T-helper 22 cell (primary cell): ENCODE results near the gene FYCO1.
A peak's percentile ranks its signal among the peaks of the same experiment; 100 is the strongest.
"Not testable (repeated sequence)": the region's sequence is repeated elsewhere in the genome, so short reads cannot be mapped to it uniquely, and the experiment has no call there.

ENCODE experiments used
- DNase-seq: peaks from one replicate; pipeline ENCODE4 v3.0.0-alpha.2; 2020; ENCODE audit warnings: low read depth

Gene FYCO1

DNA sequence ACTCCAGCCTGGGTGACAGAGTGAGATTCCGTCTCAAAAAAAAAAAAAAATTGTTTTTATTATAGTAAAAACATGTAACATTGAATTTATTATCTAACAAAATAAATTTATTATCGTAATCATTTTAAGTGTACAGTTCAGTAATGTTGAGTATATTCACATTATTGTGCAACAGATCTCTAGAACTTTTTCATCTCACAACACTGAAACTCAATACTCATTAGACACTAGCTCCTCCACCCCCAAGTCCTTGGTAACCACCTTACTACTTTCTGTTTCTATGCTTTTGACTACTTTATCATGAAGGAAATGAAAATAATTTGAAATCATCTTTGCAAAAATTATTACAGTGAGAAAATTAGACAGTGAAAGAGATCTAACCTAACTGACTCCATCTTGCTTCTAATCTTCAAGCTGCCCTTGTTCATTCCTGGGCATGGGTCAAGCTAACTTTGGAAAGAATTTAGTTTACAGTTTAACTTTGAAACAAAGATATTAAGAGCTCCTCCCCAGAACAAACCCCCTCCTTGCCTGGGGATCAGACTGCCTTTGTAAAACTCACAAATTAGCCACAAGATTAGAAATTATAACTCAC lies 15.0 kb upstream of the FYCO1 start:
- no peak for DNase-seq

GRCh38 chr3:46008058-46008457 lies 12.4 kb upstream of the FYCO1 start:
- no peak for DNase-seq

- DNase-seq = no peak
These were observed 11.7 kb upstream of the FYCO1 start for GRCh38 chr3:46007280-46007679.

- DNase-seq = no peak
These were observed 10.8 kb upstream of the FYCO1 start for GRCh38 chr3:46006238-46007032.

GRCh38 chr3:46003706-46004105 lies 8.1 kb upstream of the FYCO1 start:
- not testable (repeated sequence) for DNase-seq

DNA sequence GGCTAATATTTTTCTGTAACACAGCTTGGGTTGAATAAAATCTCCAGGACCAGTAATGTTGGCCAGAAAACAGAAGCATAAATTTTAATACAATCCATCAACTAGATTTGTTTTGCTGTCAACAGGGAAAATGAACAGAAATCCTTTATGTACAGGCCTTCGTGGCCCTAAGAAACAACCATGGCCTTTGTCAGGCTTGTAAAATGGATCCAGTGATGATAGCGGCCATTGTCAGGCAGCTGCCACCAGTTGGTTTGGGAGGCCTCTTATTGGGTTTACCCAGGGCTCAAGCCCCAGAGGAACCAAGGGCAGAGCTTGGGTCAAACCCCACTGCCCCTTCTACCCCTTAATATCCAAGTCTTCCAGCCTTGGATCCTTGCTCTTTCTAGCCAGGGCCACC lies 5.6 kb upstream of the FYCO1 start:
- no peak for DNase-seq

GRCh38 chr3:45997942-45998341 lies 2.3 kb upstream of the FYCO1 start:
- DNase-seq = no peak

GRCh38 chr3:45997499-45997898 lies 1.9 kb upstream of the FYCO1 start:
- not testable (repeated sequence) for DNase-seq

GRCh38 chr3:45994419-45995235 lies 997 bp downstream of the FYCO1 start:
- peak; percentile 25 for DNase-seq

DNA sequence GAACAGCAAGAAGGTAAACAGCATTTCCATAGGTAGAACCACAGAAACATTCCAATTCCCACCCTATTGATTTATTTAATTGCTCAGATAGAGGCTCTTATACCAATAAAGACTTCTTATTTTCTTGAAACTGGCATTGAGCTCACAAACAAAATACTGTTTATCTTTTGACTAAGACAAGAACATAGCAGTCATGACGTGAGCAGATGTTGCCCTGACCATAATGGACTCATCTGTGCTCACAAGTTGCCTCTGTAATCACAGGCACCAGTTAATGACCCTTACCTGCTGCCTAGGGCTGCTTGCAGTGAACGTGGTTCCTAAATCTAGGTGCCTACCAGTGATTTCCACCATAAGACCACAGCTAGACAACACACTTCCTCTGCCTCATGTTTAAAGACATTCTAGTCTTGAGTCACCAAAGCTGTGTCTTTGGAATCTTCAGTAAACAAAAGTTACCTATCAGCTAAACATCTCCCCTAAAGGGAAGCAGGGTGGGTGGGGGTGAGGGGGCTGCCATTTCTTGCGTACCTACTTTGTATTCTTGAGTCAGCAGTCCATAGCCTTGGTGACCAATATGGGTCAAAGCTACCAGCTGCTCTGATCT lies 2.1 kb downstream of the FYCO1 start:
- DNase-seq = peak; percentile 64

GRCh38 chr3:45992821-45993221 lies 2.8 kb downstream of the FYCO1 start:
- no peak for DNase-seq

- no peak for DNase-seq
These were observed 3.4 kb downstream of the FYCO1 start for GRCh38 chr3:45992133-45992729.

GRCh38 chr3:45991341-45991740 lies 4.3 kb downstream of the FYCO1 start:
- DNase-seq = no peak

DNA sequence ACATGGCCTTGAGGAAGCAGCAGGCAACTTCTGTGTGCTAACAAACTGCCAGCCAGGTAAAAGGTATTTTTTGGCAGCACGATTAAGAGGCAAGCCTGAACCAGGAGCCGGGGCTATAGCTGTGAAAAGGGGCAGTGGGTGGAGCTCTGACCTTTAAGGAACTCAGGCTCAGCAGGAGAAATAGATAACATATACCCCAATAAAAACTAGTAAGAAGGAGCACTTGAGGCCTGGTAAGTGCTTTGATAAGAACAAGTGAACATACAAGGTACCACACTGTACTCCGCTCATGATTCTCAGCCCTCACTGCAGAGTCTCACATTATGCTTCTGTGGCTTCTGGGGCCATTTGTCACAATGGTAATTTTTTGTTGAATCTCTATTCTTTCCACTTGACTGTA lies 5.4 kb downstream of the FYCO1 start:
- no peak for DNase-seq

- DNase-seq = no peak
These were observed 6.8 kb downstream of the FYCO1 start for GRCh38 chr3:45988804-45989203.

DNA sequence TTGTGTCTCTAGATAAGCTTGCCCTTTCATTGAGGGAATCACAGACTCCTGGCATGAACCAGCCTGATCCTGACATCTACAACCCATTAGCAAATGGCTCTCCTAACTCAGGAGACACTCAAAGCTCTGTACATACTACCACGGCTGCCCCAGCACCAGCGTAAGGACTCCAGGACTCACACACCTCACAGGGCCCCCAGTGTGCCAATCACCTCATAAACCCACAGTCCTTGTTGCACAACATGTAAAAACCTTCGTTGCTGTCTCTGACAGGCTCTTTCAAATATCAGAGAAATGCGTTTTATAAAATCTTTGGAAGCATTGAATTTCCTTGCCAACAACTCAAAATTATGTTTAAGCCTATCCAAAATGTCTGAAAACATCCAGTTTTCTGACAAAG lies 7.3 kb downstream of the FYCO1 start:
- DNase-seq = no peak

- no peak for DNase-seq
These were observed 8.0 kb downstream of the FYCO1 start for GRCh38 chr3:45987368-45988291.

- no peak for DNase-seq
These were observed 9.2 kb downstream of the FYCO1 start for GRCh38 chr3:45986303-45986982.

DNA sequence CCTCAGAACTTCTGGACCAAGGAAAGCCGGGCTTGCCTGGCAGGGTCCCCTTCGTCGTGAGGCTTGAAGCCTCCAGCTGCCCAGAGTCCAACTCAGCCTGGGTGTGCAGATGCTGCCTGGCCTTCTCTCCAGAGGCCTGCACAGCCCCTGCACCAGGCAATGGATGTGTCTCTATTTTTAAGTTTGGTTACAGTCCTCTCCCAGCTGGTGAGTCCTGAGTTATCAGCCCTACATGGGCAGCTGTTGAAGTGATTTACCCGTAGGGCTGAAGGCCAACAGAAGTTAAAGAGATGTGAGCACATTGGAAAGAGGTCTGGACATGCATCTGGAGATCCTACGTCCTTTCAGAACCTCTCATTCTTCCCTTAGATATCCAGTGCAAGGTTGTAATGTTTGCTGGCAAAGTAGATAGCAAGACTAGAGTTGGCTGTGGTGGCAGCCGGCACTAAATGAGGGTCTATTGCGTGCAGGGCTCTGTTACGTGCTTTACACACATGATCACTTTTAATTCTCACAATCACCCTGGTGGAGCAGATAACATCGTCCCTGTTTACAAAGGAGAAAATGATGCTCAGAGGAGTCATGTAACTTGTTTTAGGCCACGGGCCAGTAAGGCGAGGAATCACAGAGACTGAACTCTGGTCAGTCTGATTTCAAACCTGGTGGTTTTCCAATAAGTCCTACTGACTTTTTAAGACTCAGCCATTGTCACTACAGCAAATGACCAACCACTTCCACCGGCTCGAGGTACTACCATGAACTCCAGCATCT lies 9.9 kb downstream of the FYCO1 start:
- no peak for DNase-seq
